HG02938 (cell line): ENCODE measurements around the gene RBMS1.

Source experiments
- ATAC-seq: cut with Tn5 transposase; IDR thresholded peaks from one replicate; pipeline ENCODE4 v1.9.1; 2021; ENCODE audit warnings: mild to moderate bottlenecking, moderate library complexity; ENCODE audit not compliant: unreplicated experiment

RBMS1 gene

DNA sequence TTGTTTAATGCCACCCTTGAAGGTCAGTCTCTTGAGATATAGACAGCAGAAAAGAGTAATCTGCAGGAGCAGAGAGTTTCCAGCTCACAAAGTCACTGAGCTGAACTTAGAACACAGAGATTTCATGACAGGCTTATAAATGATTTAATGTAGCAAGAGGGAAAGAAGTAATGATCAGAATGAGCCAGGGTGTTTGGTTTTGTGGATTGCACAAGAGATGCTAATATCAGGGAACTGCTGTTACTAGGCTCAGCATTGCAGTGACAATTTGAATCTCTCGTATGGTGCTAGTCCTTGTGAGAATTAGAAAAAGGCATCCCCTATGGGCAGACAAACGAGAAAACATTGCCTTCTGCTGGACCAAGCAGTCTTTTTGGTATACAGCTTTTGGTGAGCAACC is 231.9 kb downstream of the RBMS1 start:
- no peak for ATAC-seq

- no peak for ATAC-seq
These were observed 235.2 kb downstream of the RBMS1 start for GRCh38 chr2:160258492-160258805.

GRCh38 chr2:160257743-160258491 is 235.7 kb downstream of the RBMS1 start:
- no peak for ATAC-seq

DNA sequence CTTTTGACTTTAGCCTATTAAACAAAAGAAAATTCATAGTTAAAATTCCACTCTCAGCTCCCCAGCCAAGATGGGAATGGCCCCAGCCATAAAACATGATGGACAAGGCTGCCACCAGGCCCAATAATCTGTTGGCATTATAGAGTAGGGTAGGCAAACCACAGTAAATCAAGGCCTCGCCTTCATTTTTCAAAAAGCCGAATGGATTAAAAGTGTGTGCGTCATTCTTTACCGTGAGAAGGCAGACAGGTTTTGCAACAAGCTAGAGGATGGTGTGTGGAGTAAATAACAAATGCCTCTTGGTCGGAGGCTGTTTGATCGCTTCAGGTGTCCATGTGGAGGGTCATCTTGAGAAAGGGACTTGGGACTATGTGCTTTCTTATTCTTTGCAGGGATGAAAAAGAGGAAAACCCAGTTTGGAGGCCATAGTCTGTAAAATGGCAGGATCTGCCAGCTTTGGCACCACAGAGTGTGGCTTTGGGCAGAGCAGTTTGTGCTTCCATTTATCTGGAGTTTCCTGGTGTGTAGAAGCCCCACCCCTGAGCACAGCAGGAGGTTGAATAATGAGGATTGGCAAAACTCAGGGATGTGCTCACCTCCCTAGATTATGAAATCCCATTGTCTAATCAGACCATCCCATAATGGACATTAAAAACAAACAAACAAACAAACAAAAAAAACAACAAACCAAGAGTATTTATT is 236.4 kb downstream of the RBMS1 start:
- no peak for ATAC-seq

DNA sequence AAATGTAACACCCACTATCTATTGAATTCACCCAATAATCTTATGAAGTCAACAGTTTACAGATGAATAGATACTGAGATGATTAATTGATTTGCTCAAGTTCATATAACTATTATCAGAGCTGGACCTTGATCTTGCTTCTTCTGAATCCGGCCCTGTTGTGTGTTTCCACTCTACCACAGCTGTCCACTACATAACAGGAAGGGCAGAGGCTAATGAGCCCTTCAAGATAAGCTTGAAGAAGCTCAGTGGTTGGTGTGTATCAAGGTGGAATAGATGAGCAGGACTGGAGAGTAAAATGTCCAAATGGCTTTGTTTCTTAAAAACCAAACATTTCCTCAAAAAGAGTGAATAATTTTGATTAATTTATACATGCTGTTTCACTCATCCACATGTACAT is 237.1 kb downstream of the RBMS1 start:
- ATAC-seq = no peak

- ATAC-seq = no peak
These were observed 238.2 kb downstream of the RBMS1 start for GRCh38 chr2:160255408-160255807.

GRCh38 chr2:160254189-160254762 is 239.3 kb downstream of the RBMS1 start:
- no peak for ATAC-seq

GRCh38 chr2:160253440-160254188 is 240.0 kb downstream of the RBMS1 start:
- ATAC-seq = no peak

- no peak for ATAC-seq
These were observed 240.7 kb downstream of the RBMS1 start for GRCh38 chr2:160252900-160253299.

GRCh38 chr2:160252278-160252887 is 241.2 kb downstream of the RBMS1 start:
- no peak for ATAC-seq

GRCh38 chr2:160251569-160251968 is 242.0 kb downstream of the RBMS1 start:
- ATAC-seq = no peak

- ATAC-seq = no peak
These were observed 243.7 kb downstream of the RBMS1 start for GRCh38 chr2:160249876-160250275.

- ATAC-seq = no peak
These were observed 246.1 kb downstream of the RBMS1 start for GRCh38 chr2:160247296-160248035.

GRCh38 chr2:160246356-160246755 is 247.3 kb downstream of the RBMS1 start:
- ATAC-seq = no peak

GRCh38 chr2:160245614-160246155 is 247.9 kb downstream of the RBMS1 start:
- ATAC-seq = no peak

DNA sequence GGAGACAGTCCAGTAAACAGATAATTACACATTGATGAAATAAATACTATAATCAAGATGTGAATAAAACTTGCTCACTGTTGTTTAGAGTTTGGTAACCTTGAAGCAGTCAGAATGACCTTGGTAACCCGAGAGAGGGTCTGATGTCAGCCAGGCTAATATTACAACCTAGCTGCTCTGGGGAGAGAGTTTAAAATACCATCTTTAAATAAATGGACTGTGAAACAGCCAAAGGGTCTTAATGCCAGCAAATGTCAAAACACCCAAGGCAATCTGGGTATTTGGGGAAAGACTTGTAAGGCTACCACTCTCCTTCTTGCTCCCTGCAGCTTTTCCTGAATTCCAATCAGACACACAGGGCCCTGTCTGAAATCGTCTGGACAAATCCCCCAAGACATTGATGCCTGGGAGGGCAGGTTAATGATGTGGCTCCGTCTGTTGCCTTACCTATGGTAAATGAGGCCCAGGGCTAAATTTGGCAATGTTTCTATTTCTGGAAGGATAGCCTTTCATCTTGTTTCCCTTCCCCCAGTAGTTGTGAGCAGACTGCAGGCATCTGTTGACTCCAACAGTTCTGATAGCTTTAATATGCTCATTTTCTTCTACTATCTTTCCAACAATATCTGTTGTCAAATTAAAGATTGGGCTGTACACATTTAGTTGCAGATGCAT is 250.6 kb downstream of the RBMS1 start:
- ATAC-seq = no peak

DNA sequence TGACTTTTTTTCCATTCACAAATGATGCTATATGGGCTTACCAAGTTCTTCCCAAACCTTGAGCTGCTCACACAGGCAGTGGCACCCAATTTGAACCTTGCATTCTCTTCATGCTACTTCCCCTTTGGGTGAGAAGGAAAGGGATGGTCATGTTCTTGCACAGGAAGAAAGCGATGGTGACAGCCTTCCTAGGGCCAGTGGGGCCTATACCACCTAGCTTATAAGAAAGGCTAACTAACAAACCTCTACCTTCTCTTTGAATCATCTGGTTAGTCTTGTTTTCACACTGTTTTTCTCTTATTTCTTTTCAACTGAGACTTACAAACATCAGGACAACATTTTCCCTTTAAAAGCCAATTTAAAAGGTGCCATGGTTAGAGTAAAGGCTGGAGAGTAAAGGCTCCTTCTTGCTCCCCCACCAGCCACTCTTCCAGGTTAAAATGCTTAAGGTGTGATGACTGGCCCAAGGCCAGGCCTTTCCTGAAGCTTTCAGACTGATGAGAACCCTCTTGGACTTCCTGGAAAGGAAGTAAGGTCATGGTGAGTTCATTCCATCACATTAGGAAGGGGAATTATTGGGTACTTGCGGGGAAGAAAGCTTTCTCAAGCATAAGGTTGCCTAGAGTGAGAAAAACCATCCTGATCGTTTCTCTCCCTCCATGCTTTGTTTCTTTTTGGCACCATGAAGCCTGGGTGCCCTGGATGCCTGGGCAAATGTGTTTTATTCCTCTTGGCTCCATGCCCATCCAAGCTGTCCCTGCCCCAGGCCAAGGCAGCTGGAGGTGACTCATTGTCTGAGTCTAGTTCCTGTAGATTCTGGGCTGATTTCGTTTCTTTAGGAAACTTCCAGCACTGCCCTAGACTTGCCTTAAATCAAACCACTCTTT is 252.1 kb downstream of the RBMS1 start:
- no peak for ATAC-seq

DNA sequence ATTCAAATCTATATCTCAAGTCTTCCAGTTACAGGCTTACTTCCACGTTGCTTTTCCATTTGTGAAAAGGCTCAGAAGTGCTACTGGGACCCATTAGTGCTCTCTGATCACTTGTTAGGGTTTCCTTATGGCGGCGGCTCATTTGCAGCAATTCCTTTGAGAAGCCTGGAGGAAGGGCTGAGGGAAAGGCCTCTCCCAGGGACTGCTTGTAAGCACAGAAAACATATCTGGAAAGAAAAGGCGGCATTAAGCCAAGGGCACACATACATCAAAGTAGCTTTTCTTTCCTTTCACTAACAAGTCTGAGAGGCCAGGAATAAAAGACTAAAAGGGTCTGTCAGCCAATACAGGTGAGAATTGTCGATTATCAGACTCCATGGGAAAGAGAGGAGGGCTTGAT is 254.2 kb downstream of the RBMS1 start:
- no peak for ATAC-seq

DNA sequence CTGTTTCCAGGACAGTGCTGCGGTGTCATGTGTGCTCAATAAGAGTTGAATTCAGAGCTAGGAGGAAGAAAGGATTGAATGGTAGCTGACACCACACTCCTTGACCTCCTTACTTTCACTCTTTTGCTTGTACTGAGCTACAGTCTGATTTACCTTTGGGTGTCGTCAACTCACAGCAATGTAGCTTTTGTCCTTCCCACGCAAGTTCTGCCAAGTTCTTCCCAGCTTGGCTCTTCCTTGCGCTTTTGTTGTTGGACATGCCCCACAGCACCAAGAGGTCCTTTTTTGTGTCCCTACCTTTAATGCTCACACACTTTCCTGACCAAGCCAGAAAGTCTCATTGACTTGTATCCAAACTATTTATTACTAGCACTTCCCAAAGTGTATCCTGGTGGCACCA is 255.2 kb downstream of the RBMS1 start:
- no peak for ATAC-seq
